ENCODE measurements around the gene CLEC16A.
"Not testable (repeated sequence)": the region's sequence is repeated elsewhere in the genome, so short reads cannot be mapped to it uniquely, and the experiment has no call there.

Gene CLEC16A

GRCh38 chr16:10939649-10940234 is 4.6 kb upstream of the CLEC16A start:
- DNase-seq: no peak

- no peak for DNase-seq
Measured at GRCh38 chr16:10940501-10941079, 3.8 kb upstream of the CLEC16A start.

- DNase-seq: no peak
Measured at GRCh38 chr16:10941127-10941933, 3.0 kb upstream of the CLEC16A start.

- DNase-seq: not testable (repeated sequence)
Measured at GRCh38 chr16:10941935-10942351, 2.4 kb upstream of the CLEC16A start.

GRCh38 chr16:10942352-10943063 is 1.9 kb upstream of the CLEC16A start, which contains the start of gene DEXI:
TSS of gene DEXI (minus strand) at chr16:10942468. CDS start at chr16:10942005, 463 bp downstream.
- peak; percentile 89 for DNase-seq

GRCh38 chr16:10943064-10943353 is 1.4 kb upstream of the CLEC16A start:
- no peak for DNase-seq

DNA sequence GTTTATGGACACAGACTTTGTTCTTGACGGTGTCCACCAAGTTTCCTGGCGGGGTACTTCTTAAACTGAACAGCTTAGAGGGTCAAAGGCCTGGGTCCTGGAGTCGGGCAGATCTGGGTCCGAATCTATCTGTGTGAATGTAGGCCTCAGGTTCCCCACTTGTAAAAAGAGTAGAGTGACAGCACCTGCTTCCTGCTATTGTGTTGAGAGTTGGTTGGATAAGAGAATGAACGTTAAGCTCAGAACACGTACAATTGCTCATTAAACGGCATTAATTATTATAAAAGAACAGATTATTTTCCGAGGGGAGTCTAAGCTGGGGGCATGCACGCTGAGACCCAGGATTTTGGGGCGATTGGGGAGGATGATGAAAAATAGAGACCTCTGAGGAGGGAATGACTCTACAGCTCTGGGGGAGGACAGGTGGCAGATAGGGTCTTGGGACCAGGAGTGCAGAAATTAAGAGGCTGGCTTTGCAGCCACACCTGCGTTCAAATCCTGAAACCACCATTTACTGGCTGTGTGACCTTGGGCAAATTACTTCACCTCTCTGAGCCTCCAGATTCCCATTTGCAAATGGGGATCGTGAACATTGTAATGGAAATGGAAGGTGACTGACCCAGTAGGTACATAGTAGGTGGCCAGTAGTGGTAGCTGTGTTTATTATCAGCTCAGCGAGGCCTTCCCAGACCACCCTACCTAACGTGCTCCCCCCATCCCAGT is 862 bp downstream of the CLEC16A start:
- DNase-seq: no peak

DNA sequence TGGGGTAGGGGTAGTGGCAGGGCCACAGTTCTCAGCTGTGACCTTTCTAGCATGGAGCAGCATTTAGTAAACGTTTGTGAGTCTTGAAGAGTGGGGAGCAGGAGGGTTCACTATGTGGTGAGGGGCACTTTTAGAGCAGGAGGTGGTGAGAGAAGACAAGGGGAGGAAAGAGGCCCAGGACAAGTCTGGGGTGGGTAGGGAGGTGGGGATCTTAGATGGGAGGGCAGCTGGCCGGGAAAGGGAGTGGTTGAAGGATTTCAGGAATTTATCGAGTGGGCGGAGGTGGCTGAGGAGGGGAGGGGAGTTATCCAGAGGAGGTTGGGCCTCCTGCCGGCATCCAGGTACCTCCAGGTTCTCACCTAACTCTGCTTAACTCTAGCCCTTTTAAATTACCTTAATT is 1.9 kb downstream of the CLEC16A start:
- DNase-seq: no peak

GRCh38 chr16:10947211-10947787 is 2.9 kb downstream of the CLEC16A start:
- no peak for DNase-seq

GRCh38 chr16:10949424-10949970 is 5.1 kb downstream of the CLEC16A start:
- peak; percentile 79 for DNase-seq

DNA sequence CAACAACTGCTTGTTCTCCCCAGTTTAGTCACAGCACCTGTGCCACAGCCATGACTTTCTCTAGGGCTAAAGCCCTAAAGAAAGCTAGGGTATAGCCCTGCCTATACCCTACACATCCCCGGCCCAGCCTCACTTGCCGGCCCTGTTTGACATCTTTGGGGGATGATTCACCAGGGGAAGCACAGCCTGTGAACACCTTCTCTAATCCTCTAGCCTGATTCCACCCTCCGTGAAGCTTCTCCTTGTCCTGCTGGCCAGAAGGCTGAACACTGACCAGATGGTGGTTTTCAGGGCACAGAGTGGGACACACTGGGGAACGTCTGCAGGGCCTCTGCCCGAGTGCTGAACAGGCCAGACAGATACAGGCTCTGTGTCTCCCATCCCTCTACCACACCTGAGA is 6.0 kb downstream of the CLEC16A start:
- no peak for DNase-seq

- no peak for DNase-seq
Measured at GRCh38 chr16:10951026-10951425, 6.7 kb downstream of the CLEC16A start.

GRCh38 chr16:10954903-10955302 is 10.5 kb downstream of the CLEC16A start:
- no peak for DNase-seq

DNA sequence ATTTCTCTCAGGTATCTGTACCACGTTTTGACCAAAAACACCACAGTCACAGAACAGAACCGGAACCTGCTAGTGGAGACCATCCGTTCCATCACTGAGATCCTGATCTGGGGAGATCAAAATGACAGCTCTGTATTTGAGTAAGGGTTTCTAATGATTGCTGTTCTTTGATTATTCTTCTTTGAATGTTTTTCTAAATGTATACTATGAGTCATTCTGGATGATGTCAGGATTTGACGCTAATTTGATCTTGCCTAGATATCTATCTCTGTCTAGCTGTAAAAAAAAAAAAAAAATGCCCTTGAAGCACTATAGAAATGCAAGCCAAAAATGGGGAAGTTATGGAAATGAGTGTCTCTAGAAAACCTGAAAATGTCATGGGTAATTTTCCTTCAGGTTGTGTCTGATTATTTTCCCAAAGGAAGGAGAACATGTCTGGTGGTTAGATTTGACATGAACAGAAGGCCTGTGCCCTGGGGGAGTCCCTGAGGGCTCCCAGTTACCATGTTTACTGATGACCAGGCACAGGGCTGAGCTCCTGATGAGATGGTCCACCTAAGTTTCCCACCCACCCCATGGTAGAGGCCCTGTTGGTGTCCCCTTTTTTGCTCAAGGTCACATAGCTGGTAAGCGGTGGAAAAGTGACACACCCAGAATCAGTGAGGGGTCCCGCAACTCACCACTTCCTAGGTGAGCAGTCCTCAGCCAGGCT is 13.6 kb downstream of the CLEC16A start:
- DNase-seq: no peak

DNA sequence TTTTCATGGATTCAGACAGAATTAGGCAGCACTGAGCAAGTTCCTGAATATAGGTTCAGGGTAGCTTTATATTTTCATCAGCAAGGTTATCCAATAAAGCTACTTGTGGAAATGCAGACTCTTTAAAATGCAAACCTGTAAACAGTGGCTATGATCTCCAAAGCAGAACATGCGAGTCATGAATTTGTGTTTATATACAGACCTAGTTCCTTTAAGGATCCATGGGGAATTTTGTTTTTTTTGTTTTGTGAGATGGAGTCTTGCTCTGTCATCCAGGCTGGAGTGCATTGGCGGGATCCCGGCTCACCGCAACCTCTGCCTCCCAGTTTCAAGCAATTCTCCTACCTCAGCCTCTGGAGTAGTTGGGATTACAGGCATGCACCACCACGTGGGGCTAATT is 14.8 kb downstream of the CLEC16A start:
- DNase-seq: no peak

- DNase-seq: peak; percentile 75
Measured at GRCh38 chr16:10961231-10961630, 16.9 kb downstream of the CLEC16A start.

GRCh38 chr16:10964039-10964890 is 19.9 kb downstream of the CLEC16A start:
- DNase-seq: peak; percentile 76

DNA sequence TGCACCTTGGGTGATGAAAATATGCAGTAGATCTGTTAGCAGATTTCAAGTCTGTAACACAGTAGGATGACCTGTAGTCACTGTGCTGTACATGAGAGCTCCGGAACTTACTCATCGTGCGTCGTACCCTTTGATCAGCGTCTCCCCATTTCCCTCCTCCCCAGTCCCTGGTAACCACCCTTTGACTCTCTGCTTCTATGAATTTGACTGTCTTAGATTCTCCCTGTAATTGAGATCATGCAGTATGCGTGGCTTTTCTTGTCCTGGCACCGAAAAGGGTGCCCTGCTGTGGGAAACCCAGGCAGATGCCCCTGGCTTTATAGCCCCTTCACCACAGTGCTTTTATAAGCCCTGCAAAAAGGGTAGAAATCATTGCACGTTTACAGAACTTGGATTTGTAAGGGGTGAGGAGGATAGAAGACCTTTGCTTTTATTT is 20.5 kb downstream of the CLEC16A start:
- DNase-seq: no peak

DNA sequence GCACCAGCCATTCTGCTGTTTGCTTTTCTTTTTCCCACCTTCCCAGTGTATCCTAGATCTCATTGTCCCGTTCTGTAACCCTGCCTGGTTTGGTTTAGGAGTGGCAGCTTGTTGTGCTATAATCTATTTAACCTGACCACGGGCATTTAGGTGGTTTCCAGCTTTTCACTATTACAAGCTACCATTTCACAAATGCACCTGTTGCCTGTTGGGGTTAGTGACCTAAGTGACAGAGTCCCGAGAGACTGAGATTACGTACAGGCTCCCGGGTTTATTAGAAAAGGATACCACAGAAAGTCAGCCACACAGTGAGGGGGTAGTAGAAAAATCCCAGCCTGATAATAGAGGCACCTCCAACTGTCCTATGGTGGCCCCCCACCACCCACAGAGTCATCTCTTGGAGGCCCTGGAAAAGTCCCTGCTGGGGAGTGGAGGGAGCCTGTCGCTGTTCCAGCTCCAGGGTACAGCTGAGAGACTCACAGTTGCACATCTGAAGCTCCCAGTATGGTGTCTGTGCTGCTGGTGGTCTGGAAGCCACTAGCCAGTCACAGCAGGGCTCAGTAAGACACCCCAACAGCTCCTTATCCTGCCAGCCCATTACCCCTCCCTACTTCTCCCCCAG is 21.2 kb downstream of the CLEC16A start:
- DNase-seq: no peak

- DNase-seq: no peak
Measured at GRCh38 chr16:10966129-10966528, 21.8 kb downstream of the CLEC16A start.

Data from fibroblast of skin of back (primary cell).